Neural progenitor cell (in vitro differentiated cells): ENCODE results near the gene PRPF40A. TPM values are rescaled to one million over a fixed set of nuclear protein-coding genes. Genes with fewer than 3 reads are reported as not detected.
A peak's percentile ranks its signal among the peaks of the same experiment; 100 is the strongest.
"Not testable (repeated sequence)": the region's sequence is repeated elsewhere in the genome, so short reads cannot be mapped to it uniquely, and the experiment has no call there.

Experiments used
- DNase-seq: peaks from one replicate; pipeline ENCODE4 v3.0.0-alpha.2; 2016; ENCODE audit warnings: low spot score
- H2AFZ ChIP-seq: fragments of 200-600 bp; sonication (generic); replicated peaks from 2 replicates; pipeline ENCODE4 v1.6.1; 2016; ENCODE audit warnings: antibody characterized with exemption
- H3F3A ChIP-seq: fragments of 200-600 bp; sonication (generic); 2 replicates; pipeline ENCODE4 v1.6.1; 2016; ENCODE audit warnings: antibody characterized with exemption, low read depth
- H3K27ac ChIP-seq: fragments of 200-600 bp; sonication (generic); 2 replicates; pipeline ENCODE4 v1.5.1; 2016; ENCODE audit warnings: mild to moderate bottlenecking
- H3K27me3 ChIP-seq: fragments of 200-600 bp; sonication (generic); 2 replicates; pipeline ENCODE4 v1.6.1; 2016; ENCODE audit warnings: mild to moderate bottlenecking, moderate library complexity
- H3K36me3 ChIP-seq: fragments of 200-600 bp; sonication (generic); 2 replicates; pipeline ENCODE4 v1.5.1; 2016
- H3K4me1 ChIP-seq: fragments of 200-600 bp; sonication (generic); 2 replicates; pipeline ENCODE4 v1.6.1; 2016; ENCODE audit warnings: mixed run types
- H3K4me2 ChIP-seq: fragments of 200-600 bp; sonication (generic); 2 replicates; pipeline ENCODE4 v1.6.1; 2016
- H3K4me3 ChIP-seq: fragments of 200-600 bp; sonication (generic); 2 replicates; pipeline ENCODE4 v1.5.1; 2016
- H3K79me2 ChIP-seq: fragments of 200-600 bp; sonication (generic); 2 replicates; pipeline ENCODE4 v1.6.1; 2016; ENCODE audit warnings: low read depth
- H3K9ac ChIP-seq: fragments of 200-600 bp; sonication (generic); 2 replicates; pipeline ENCODE4 v1.6.1; 2016
- H3K9me3 ChIP-seq: fragments of 200-600 bp; sonication (generic); 2 replicates; pipeline ENCODE4 v1.5.1; 2016; ENCODE audit warnings: low read depth
- H4K20me1 ChIP-seq: fragments of 200-600 bp; sonication (generic); 2 replicates; pipeline ENCODE4 v1.6.1; 2016; ENCODE audit warnings: low read depth
- H3K27ac Mint-ChIP-seq: 3 replicates; pipeline ENCODE4 v1.8.0; 2021; ENCODE audit warnings: mixed read lengths
- H3K27me3 Mint-ChIP-seq: 2 replicates; pipeline ENCODE4 v1.8.0; 2022; ENCODE audit warnings: low read depth, mild to moderate bottlenecking, inconsistent platforms, moderate library complexity, mixed read lengths; ENCODE audit not compliant: insufficient read depth
- H3K36me3 Mint-ChIP-seq: 3 replicates; pipeline ENCODE4 v1.8.0; 2021; ENCODE audit warnings: mixed read lengths
- H3K4me1 Mint-ChIP-seq: 3 replicates; pipeline ENCODE4 v1.8.0; 2021; ENCODE audit warnings: mixed read lengths
- H3K4me3 Mint-ChIP-seq: 3 replicates; pipeline ENCODE4 v1.8.0; 2021; ENCODE audit warnings: mild to moderate bottlenecking, moderate library complexity, mixed read lengths
- H3K9me3 Mint-ChIP-seq: 3 replicates; pipeline ENCODE4 v1.8.0; 2020; ENCODE audit warnings: mixed read lengths
- CTCF ChIP-seq: fragments of 200-600 bp; sonication (generic); IDR thresholded peaks from 2 replicates; pipeline ENCODE4 v1.5.1; 2017; ENCODE audit warnings: antibody characterized with exemption, mild to moderate bottlenecking
- EZH2 ChIP-seq: fragments of 200-600 bp; sonication (generic); IDR thresholded peaks from 2 replicates; pipeline ENCODE4 v1.6.1; 2017; ENCODE audit warnings: antibody characterized with exemption, mild to moderate bottlenecking, moderate library complexity
- EZH2phosphoT487 ChIP-seq: fragments of 200-600 bp; sonication (generic); IDR thresholded peaks from 2 replicates; pipeline ENCODE4 v1.6.1; 2017; ENCODE audit warnings: antibody characterized with exemption
- total RNA-seq: library from RNA; depleted of rRNA; stranded (reverse); fragments of >200 nt; gene quantifications from 2 replicates; pipeline ENCODE4 v1.2.3, GENCODE V29; 2015; ENCODE audit warnings: low replicate concordance

Gene PRPF40A
- total RNA-seq: 210 and 257 TPM in 2 replicates

DNA sequence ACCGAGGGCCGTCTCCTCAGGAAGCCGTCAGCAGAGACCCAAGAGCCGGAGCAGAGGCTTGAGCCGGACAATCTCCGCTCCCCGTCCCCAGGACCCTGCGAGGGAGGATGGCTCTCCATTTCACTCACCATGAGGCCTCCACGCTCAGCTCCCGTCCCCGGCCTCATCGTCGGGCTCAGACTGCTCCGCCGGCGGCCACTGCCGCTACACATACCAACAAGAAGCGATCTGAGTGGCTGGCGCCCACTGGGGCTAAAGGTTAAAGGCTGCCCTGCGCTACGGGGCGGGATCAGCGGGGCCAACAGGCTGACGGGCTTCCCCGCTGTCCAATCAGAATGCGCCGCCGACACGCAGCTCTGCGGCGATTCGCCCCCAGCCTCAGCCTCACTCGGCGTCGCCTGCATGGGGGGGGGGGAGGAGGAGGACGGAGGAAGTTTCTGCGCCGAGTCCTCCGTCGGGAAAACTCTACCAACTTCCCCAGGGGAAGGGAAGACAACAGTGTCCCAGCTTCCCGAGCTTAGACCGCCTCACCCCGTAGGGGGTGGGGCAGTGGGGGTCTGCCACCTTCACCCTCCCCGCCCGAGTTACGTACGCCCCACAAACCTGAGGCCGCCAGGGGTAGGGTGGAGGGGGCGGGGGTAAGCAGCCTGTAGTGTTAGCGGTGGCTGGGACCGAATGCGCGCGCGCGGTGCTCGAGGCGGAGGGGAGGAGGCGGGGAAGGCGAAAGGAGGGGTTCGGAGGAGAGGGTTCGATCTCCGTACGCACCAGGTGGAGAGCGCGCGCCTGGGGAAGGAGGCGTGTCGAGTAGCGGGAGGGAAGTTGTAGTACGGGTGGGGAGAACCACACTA lies at the start of gene PRPF40A:
Gene PRPF40A, minus strand, starts transcription at position 234 of the 848 bp plus-strand sequence. Its CDS starts 22 bp downstream, at position 212.
- TF ChIP-seq EZH2phosphoT487: no peak
- no peak for TF ChIP-seq EZH2
- no peak for TF ChIP-seq CTCF
- H3K36me3 Mint-ChIP-seq: peaks cover 22% of the 10 kb centered on the region
- Histone ChIP-seq H3K4me3 (peak within 1 kb of the TSS; percentile 91), H3K27ac (peak within 1 kb of the TSS; percentile 97), H3K79me2 (peaks cover 86% of the 10 kb centered on the region), H4K20me1 (peaks cover 83% of the 10 kb centered on the region), H3K4me1 (peaks cover 21% of the 10 kb centered on the region), H3K27me3 (no peaks in the 10 kb centered on the region), H3F3A (peaks cover 16% of the 10 kb centered on the region), H3K36me3 (peaks cover 25% of the 10 kb centered on the region), H2AFZ (peak within 1 kb of the TSS; percentile 96), H3K4me2 (peak within 1 kb of the TSS; percentile 93), H3K9me3 (no peaks in the 10 kb centered on the region), H3K9ac (peak within 1 kb of the TSS; percentile 92)
- peaks cover 3% of the 10 kb centered on the region for H3K27me3 Mint-ChIP-seq
- peak within 1 kb of the TSS; percentile 99 for H3K27ac Mint-ChIP-seq
- H3K4me3 Mint-ChIP-seq: peak within 1 kb of the TSS; percentile 100
- peaks cover 35% of the 10 kb centered on the region for H3K4me1 Mint-ChIP-seq
- DNase-seq: peak; percentile 99
- no peaks in the 10 kb centered on the region for H3K9me3 Mint-ChIP-seq

GRCh38 chr2:152766928-152767327 lies 49.7 kb upstream of the PRPF40A start:
- Histone ChIP-seq H2AFZ (no peak overlapping the region), H3K79me2 (no peaks in the 10 kb centered on the region), H3K4me1 (peaks cover 4% of the 10 kb centered on the region), H3K4me3 (no peak overlapping the region), H3K27me3 (no peaks in the 10 kb centered on the region), H3K27ac (no peak overlapping the region), H3K9me3 (no peaks in the 10 kb centered on the region), H3F3A (peaks cover 13% of the 10 kb centered on the region), H3K4me2 (no peak overlapping the region), H3K9ac (no peak overlapping the region), H3K36me3 (no peaks in the 10 kb centered on the region), H4K20me1 (no peaks in the 10 kb centered on the region)
- no peak overlapping the region for H3K27ac Mint-ChIP-seq
- no peaks in the 10 kb centered on the region for H3K9me3 Mint-ChIP-seq
- no peaks in the 10 kb centered on the region for H3K27me3 Mint-ChIP-seq
- no peak for DNase-seq
- peaks cover 7% of the 10 kb centered on the region for H3K36me3 Mint-ChIP-seq
- no peak for TF ChIP-seq CTCF
- TF ChIP-seq EZH2phosphoT487: no peak
- TF ChIP-seq EZH2: no peak
- H3K4me3 Mint-ChIP-seq: no peak overlapping the region
- peaks cover 4% of the 10 kb centered on the region for H3K4me1 Mint-ChIP-seq

DNA sequence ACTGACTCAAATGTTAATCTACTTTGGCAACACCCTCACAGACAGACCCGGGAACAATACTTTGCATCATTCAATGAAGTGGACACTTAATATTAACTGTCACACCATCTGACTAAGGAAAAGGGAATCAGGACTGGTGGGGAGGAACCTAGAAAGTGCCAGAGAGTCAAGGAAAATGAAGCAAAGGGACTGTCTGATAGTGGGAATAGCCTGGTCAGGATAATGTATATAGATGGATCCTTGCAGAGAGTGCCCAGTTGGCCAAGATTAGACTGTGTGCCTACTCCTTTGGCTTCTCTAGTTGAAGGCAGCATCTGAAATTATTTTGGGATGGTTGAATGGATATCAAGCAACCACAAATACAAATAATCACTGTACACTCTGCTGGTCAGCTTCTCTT lies 46.4 kb upstream of the PRPF40A start:
- TF ChIP-seq EZH2phosphoT487: no peak
- no peak for TF ChIP-seq CTCF
- TF ChIP-seq EZH2: no peak
- Mint-ChIP-seq H3K4me1 (peaks cover 9% of the 10 kb centered on the region), H3K9me3 (no peaks in the 10 kb centered on the region), H3K36me3 (peaks cover 17% of the 10 kb centered on the region), H3K27me3 (no peaks in the 10 kb centered on the region), H3K27ac (no peak overlapping the region), H3K4me3 (no peak overlapping the region)
- Histone ChIP-seq H3K27me3 (no peaks in the 10 kb centered on the region), H3K4me3 (no peak overlapping the region), H3K9me3 (no peaks in the 10 kb centered on the region), H3K27ac (no peak overlapping the region), H3K4me2 (no peak overlapping the region), H3K79me2 (no peaks in the 10 kb centered on the region), H3K4me1 (peaks cover 5% of the 10 kb centered on the region), H3K36me3 (peaks cover 4% of the 10 kb centered on the region), H3F3A (peaks cover 16% of the 10 kb centered on the region), H2AFZ (no peak overlapping the region), H3K9ac (no peak overlapping the region), H4K20me1 (no peaks in the 10 kb centered on the region)
- DNase-seq: no peak

DNA sequence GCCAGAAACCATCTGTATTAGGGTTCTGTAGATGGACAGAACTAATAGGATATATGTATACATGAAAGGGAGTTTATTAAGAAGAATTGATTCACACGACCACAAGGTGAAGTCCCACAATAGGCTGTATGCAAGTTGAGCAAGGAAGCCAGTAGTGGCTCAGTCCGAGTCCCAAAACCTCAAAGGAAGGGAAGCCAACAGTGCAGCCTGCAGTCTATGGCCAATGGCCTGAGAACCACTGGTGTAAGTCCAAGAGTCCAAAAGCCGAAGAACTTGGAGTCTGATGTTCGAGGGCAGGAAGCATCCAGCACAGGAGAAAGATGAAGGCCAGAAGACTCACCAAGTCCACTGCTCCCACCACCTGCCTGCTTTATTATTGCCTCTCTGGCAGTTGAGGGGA lies 45.9 kb upstream of the PRPF40A start:
- H3K4me1 Mint-ChIP-seq, H3K4me1 ChIP-seq, H3K27ac Mint-ChIP-seq, H3K36me3 ChIP-seq, H3K79me2 ChIP-seq, H3K9ac ChIP-seq, H3K4me3 ChIP-seq, DNase-seq, H3K27me3 Mint-ChIP-seq, H4K20me1 ChIP-seq, H3K4me3 Mint-ChIP-seq, H2AFZ ChIP-seq, H3K9me3 Mint-ChIP-seq, H3K4me2 ChIP-seq, H3K9me3 ChIP-seq, H3K27me3 ChIP-seq: not testable (repeated sequence)
- H3F3A ChIP-seq: peaks cover 16% of the 10 kb centered on the region
- peaks cover 22% of the 10 kb centered on the region for H3K36me3 Mint-ChIP-seq
- peak overlapping the region; percentile 18 for H3K27ac ChIP-seq
